Heart right ventricle (tissue), 16 donors: ENCODE measurements around the gene LGR5. TPM values are rescaled to one million over a fixed set of nuclear protein-coding genes. Genes with fewer than 3 reads are reported as not detected.

ENCODE experiments used
- ATAC-seq, 8 donors: fragments of 200-7000 bp; cut with Tn5 transposase; one replicate each; pipeline ENCODE4 v1.9.1; 2020; ENCODE audit warnings: mild to moderate bottlenecking in 8 of 8, moderate library complexity in 8 of 8, moderate number of reproducible peaks in 1 of 8
- DNase-seq, 2 donors: peaks; one replicate each; pipeline ENCODE4 v3.0.0-alpha.2; 2020
- H3K27ac ChIP-seq, 10 donors: fragments of 200-600 bp; sonication (generic) in 2 of 10; one replicate each; pipeline versions ENCODE4 v1.5.0 to v1.8.0; 2020 to 2022; ENCODE audit warnings: mild to moderate bottlenecking in 3 of 10
- H3K27me3 ChIP-seq, 7 donors: fragments of 200-600 bp; one replicate each; pipeline ENCODE4 v1.8.0; 2021 to 2022; ENCODE audit warnings: mild to moderate bottlenecking in 2 of 7
- H3K36me3 ChIP-seq, 9 donors: fragments of 200-600 bp; sonication (generic) in 1 of 9; one replicate each; pipeline versions ENCODE4 v1.5.0 to v1.8.0; 2020 to 2022; ENCODE audit warnings: mild to moderate bottlenecking in 2 of 9
- H3K4me1 ChIP-seq, 9 donors: fragments of 200-600 bp; sonication (generic) in 1 of 9; one replicate each; pipeline versions ENCODE4 v1.5.0 to v1.8.0; 2020 to 2022; ENCODE audit warnings: mild to moderate bottlenecking in 4 of 9
- H3K4me3 ChIP-seq, 10 donors: fragments of 200-600 bp; sonication (generic) in 2 of 10; one replicate each; pipeline versions ENCODE4 v1.5.0 to v1.8.0; 2020 to 2022; ENCODE audit warnings: mild to moderate bottlenecking in 7 of 10, moderate library complexity in 2 of 10
- H3K9me3 ChIP-seq, 11 donors: fragments of 200-600 bp in 10 of 11; sonication (generic) in 2 of 11; one replicate each; pipeline versions ENCODE4 v1.5.0 to v1.8.0; 2013 to 2022; ENCODE audit warnings: mild to moderate bottlenecking in 2 of 11, control low read depth in 1 of 11, moderate library complexity in 1 of 11
- CTCF ChIP-seq, 9 donors: fragments of 200-600 bp; sonication (generic) in 2 of 9; IDR thresholded peaks; one replicate each; pipeline versions ENCODE4 v1.5.0 to v1.8.0; 2021 to 2022; ENCODE audit warnings: antibody characterized with exemption in 9 of 9, mild to moderate bottlenecking in 5 of 9, moderate library complexity in 1 of 9
- WGBS, 2 donors: extraction: QIAGEN DNeasy Blood & Tissue Kit; methylation state at CpG; one replicate each; pipeline ENCODE4 v1.1.7; 2013; ENCODE audit warnings: inconsistent platforms in 1 of 2; 5-methylcytosine and 5-hydroxymethylcytosine counted together
- intact Hi-C, 10 donors: fragments of 100-400 bp; cut with DNase I; formaldehyde crosslinking; loops; one replicate each; pipeline versions ENCODE4 v1.11.1 to v1.14.2; 2022
- polyA plus RNA-seq, 2 donors: library from polyadenylated mRNA; stranded (reverse); fragments of 200-250 nt; gene quantifications; one replicate each; pipeline ENCODE4 v1.2.3, GENCODE V29; 2013
- total RNA-seq, 10 donors: library from RNA; stranded (reverse); fragmentation: NEBNext Ultra II Directional in 3 of 10; extraction: Animal tissue kit (Norgen Biotek cat#: 25700) in 3 of 10; gene quantifications; one replicate each; pipeline versions ENCODE4 v1.2.1 to v1.2.4, GENCODE V29; 2021 to 2023
- donor health status: Arrhythmogenic right ventricular cardiomyopathy.
- donor health status: ischemic (EF 13 %, LVEDD 7.1; RV severe dilation, severe dysfunction).
- donor health status: healthy with polysubstance abuse.
- donor health status: DM: no; HTN: yes; CAD: no.
- donor health status: DM: no; HTN: no; CAD: no.
- donor health status: ischemic (EF 25% LVEDD 6.9; RV normal size, moderate dysfunction).
- donor health status: ischemic (EF 25% LVEDD 5.7; RV mildly dilated, moderate dysfunction).
- donor health status: healthy.
- donor health status: DM: yes; HTN: yes; CAD: no.
- donor health status: Ischemic cardiomyopathy.
- donor health status: ischemic (EF 35%, LVEDD 5.7; RV mildly dilated, moderate dysfunction).
- donor health status: nonischemic (EF 11% LVEDD 7.7; RV severe dilation, severe dysfunction).
- donor health status: DM: yes; HTN: yes; CAD: no.
- donor health status: PGD.
- donor health status: ischemic (EF 29% LVEDD 5.4; RV normal size, mild dysfunction).
- donor health status: nonischemic (EF 23%, LVEDD 6.1; RV moderate dilation, normal function).

The LGR5 gene
- total and polyA plus RNA-seq, 12 donors: 0.06 to 0.37 (median 0.07) TPM; not detected in 9

GRCh38 chr12:71410844-71411243 is 28.8 kb upstream of the LGR5 start:
- H3K4me3 ChIP-seq: no peak overlapping the region
- no peaks in the 10 kb centered on the region for H3K4me1 ChIP-seq
- TF ChIP-seq CTCF (IDR thresholded peaks at IDR 0.05): no peak
- no peaks in the 10 kb centered on the region for H3K36me3 ChIP-seq
- peaks cover 0 to 35% (median 10%) of the 10 kb centered on the region in 11 donors for H3K9me3 ChIP-seq
- intact Hi-C loops: loop anchor here in 3 of 10 donors (10.0 kb wide), 2 partner anchors 144 to 334 kb away; no protein-coding TSS in a partner anchor
- DNase-seq: no peak
- H3K27ac ChIP-seq: no peak overlapping the region
- no peak for ATAC-seq
- H3K27me3 ChIP-seq: no peaks in the 10 kb centered on the region

GRCh38 chr12:71411635-71412034 is 28.0 kb upstream of the LGR5 start:
- Histone ChIP-seq H3K9me3 (peaks cover 0 to 35% (median 10%) of the 10 kb centered on the region in 11 donors), H3K4me3 (no peak overlapping the region), H3K27ac (no peak overlapping the region), H3K36me3 (no peaks in the 10 kb centered on the region), H3K27me3 (no peaks in the 10 kb centered on the region), H3K4me1 (no peaks in the 10 kb centered on the region)
- WGBS, 2 donors: 95 to 97% methylated on average over 1 of the region's 1 CpG
- DNase-seq (no peak), ATAC-seq (no peak)
- no peak for TF ChIP-seq CTCF (IDR thresholded peaks at IDR 0.05)
- intact Hi-C loops: loop anchor here in 3 of 10 donors (10.0 kb wide), 2 partner anchors 143 to 333 kb away; no protein-coding TSS in a partner anchor

GRCh38 chr12:71415336-71416231 is 24.0 kb upstream of the LGR5 start:
- Histone ChIP-seq H3K4me1 (no peaks in the 10 kb centered on the region), H3K27ac (no peak overlapping the region), H3K9me3 (peaks cover 0 to 21% (median 4%) of the 10 kb centered on the region in 11 donors), H3K27me3 (no peaks in the 10 kb centered on the region), H3K36me3 (no peaks in the 10 kb centered on the region), H3K4me3 (no peak overlapping the region)
- TF ChIP-seq CTCF (IDR thresholded peaks at IDR 0.05): peak; percentile 42 to 81 (median 75)
- DNase-seq: peak in 1 of 2 donors; percentile 29
- peak in 5 of 8 donors; percentile 56 to 78 (median 59) for ATAC-seq
- intact Hi-C loops: loop anchor here (2.0 to 10.0 kb wide), 6 partner anchors 139 to 333 kb away; no protein-coding TSS in a partner anchor
- WGBS, 2 donors: 20 to 29% methylated on average over 7 of the region's 7 CpGs

- H3K4me3 ChIP-seq: no peak overlapping the region
- H3K27me3 ChIP-seq: no peaks in the 10 kb centered on the region
- intact Hi-C loops: loop anchor here in 9 of 10 donors (2.0 to 10.0 kb wide), 5 partner anchors 138 to 330 kb away; no protein-coding TSS in a partner anchor
- H3K36me3 ChIP-seq: no peaks in the 10 kb centered on the region
- no peak overlapping the region for H3K27ac ChIP-seq
- WGBS, 2 donors: 92 to 94% methylated on average over 3 of the region's 3 CpGs
- no peak for ATAC-seq
- H3K9me3 ChIP-seq: peaks cover 0 to 14% (median 0%) of the 10 kb centered on the region in 11 donors
- H3K4me1 ChIP-seq: no peaks in the 10 kb centered on the region
- no peak for TF ChIP-seq CTCF (IDR thresholded peaks at IDR 0.05)
- DNase-seq: no peak
Observed at GRCh38 chr12:71417181-71417580, 22.4 kb upstream of the LGR5 start.
